Measurements from ENCODE around the gene CCDC71L. TPM values are rescaled to one million over a fixed set of nuclear protein-coding genes. Genes with fewer than 3 reads are reported as not detected.

The CCDC71L gene
- total and polyA plus RNA-seq, 2 donors (not counting 3 experiments of a cell fraction or from before 2014, with no cell fraction given) = 60.3 to 62.5 TPM

DNA sequence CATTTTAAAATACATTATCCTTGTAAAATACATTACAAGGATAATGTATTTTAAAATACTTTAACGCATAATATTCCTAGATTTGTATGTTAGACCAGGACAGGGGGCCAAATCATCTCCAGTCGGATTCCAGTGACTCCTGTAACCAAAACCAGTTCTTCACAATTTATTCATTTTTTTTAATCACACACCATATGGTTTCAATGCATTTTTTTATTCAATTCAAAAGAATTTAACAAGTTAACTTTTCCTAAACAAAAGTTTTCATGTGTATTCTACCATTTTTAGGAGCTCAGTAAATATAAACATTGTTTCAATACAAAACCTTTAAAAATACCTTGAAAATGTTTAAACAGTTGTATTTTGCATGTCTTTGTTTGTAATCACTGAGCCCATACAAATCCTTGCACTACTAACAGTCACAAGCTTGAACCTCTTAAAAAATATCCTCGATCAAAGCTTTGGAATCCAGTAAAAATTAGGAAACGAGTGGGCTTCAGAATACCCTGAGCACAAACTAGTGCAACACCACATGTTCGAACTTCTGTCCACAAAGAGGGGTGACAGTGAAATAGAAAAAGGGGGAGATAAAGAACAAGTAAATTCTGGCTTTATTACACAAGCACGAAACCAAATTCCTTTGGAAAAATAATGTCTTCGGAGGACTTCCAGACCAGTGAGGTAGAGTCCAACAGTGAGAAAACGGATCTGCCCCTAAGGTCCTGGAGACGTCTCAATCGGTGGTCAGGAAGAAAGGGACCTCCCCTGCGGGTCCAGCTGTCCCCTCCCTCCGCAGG lies 1.6 kb downstream of the CCDC71L start:
- Histone ChIP-seq H3K9me3 (replicated peaks; ENCODE audit: control insufficient read depth, insufficient read depth, low read length) (no peaks in the 10 kb centered on the region), H3K9ac (replicated peaks; ENCODE audit: extremely low read depth, insufficient read depth, low read length) (peak overlapping the region; percentile 98), H4K20me1 (replicated peaks; ENCODE audit: control insufficient read depth, extremely low read depth, insufficient read depth, low read length) (no peaks in the 10 kb centered on the region), H3K4me1 (ENCODE audit: control insufficient read depth, extremely low read depth, insufficient read depth, low read length) (peaks cover 22% of the 10 kb centered on the region), H3K36me3 (ENCODE audit: control insufficient read depth in 2 of 2, extremely low read depth in 1 of 2, insufficient read depth in 2 of 2, low read length in 2 of 2) (no peaks in the 10 kb centered on the region), H3K9me1 (replicated peaks; ENCODE audit: control insufficient read depth, extremely low read depth, insufficient read depth, low read length) (no peaks in the 10 kb centered on the region), H3K4me3 (replicated peaks in 1 of 3; ENCODE audit: insufficient read depth in 1 of 3, low read depth in 1 of 3, low read length in 3 of 3) (peak overlapping the region; percentile 50 to 100 (median 98)), H3K27me3 (ENCODE audit: control insufficient read depth in 2 of 2, insufficient read depth in 2 of 2, low read length in 2 of 2) (no peaks in the 10 kb centered on the region), H3K4me2 (ENCODE audit: insufficient read depth, low read length) (peak overlapping the region; percentile 99), H3K27ac (ENCODE audit: insufficient read depth, low read depth, low read length) (peak overlapping the region; percentile 90), H3K79me2 (ENCODE audit: control insufficient read depth, insufficient read depth, low read length) (peaks cover 30% of the 10 kb centered on the region), H2AFZ (ENCODE audit: low read depth, low read length) (peak overlapping the region; percentile 42)
- peak; percentile 55 for TF ChIP-seq POLR2A (IDR thresholded peaks at IDR 0.05; ENCODE audit: low read depth, low read length)
- no peak for TF ChIP-seq EZH2 (IDR thresholded peaks at IDR 0.05; ENCODE audit: borderline replicate concordance, low read depth, low read length, severe bottlenecking)
- no peak for TF ChIP-seq POLR2AphosphoS5 (IDR thresholded peaks at IDR 0.05; ENCODE audit: insufficient read depth, low read depth, low read length)
- TF ChIP-seq JUN (IDR thresholded peaks at IDR 0.05; ENCODE audit: borderline replicate concordance, insufficient read depth, insufficient read length, low read depth) = no peak
- no peak for FAIRE-seq
- intact Hi-C loops (cut with micrococcal nuclease) (no loop called here), dilution Hi-C loops (cut with MboI; ENCODE audit: extremely low pct_ligation_motif_present, low sequenced_read_pairs) (no loop called here)
- POLR2A ChIA-PET = interaction anchor here (0.6 to 1.7 kb wide), 8 partner anchors 59 to 374 kb away, joined by 3 to 8 read pairs (median 3); partner anchors contain the start of gene NAMPT
- CTCF ChIA-PET = interaction anchor here (0.5 to 6.7 kb wide), 30 partner anchors 11 to 490 kb away, joined by 3 to 191 read pairs (median 4); partner anchors contain the start of gene NAMPT
- TSS peak; percentile 66 for BruUV-seq (replicated peaks)
- DNase-seq (ENCODE audit: low read depth, low spot score) = no peak
